ENCODE data around the gene IFI27. TPM values are rescaled to one million over a fixed set of nuclear protein-coding genes. Genes with fewer than 3 reads are reported as not detected.

The IFI27 gene
- polyA plus RNA-seq, 1 experiment, result 4.1 TPM

DNA sequence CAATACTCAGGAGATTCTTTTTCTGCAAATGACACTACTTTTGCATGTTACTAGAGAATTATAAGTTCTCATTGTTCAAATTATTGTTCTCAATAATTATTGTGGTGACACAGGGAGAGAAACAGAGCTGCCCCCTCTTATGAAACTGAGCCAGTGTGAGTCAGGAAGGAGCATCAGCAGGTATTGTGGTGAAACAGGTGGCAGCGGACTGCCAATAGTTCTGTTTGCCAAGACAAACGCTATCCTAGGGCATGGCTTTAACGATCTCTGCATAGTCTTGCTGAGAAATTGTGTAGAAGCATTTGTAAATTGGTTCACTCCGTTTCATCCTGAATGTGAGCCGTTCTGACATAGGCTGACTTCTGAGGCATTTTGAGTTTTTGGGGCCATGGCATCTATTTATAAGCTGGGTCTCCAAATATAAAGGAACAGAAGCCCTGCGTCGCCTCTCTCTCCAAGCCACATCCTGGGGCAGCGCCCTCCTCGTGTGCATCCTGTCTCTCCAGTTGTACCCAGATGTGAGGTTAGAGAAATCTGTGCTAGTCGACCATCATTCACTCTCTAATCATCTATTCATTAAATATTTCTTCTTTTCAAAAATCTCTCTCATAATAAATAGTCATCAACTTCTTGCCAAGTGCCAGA, 47.8 kb downstream of the IFI27 start:
- no peak for DNase-seq (ENCODE audit: low read depth)
- H3K27me3 ChIP-seq (ENCODE audit: control insufficient read depth, insufficient read depth, low read length), result peaks cover 2% of the 10 kb centered on the region; the same call in 1 of the 2 replicates
- ChIA-PET POLR2A (no interaction called here), CTCF (interaction anchor here (0.8 kb wide), 1 partner anchor 12 kb away, joined by 4 read pairs; no protein-coding TSS in a partner anchor)
- H3K36me3 ChIP-seq (ENCODE audit: control insufficient read depth, insufficient read depth, low read length), result no peaks in the 10 kb centered on the region
- no peak overlapping the region for H3K4me3 ChIP-seq (ENCODE audit: low read depth, low read length)
- no peak for TF ChIP-seq CTCF (IDR thresholded peaks at IDR 0.05; ENCODE audit: insufficient read depth, low read depth, low read length)

GRCh38 chr14:94161058-94161457, 50.5 kb downstream of the IFI27 start:
- no peak for TF ChIP-seq CTCF (IDR thresholded peaks at IDR 0.05; ENCODE audit: insufficient read depth, low read depth, low read length)
- no peaks in the 10 kb centered on the region for H3K36me3 ChIP-seq (ENCODE audit: control insufficient read depth, insufficient read depth, low read length)
- ChIA-PET CTCF (interaction anchor here (1.0 kb wide), 1 partner anchor 21 kb away, joined by 3 read pairs; no protein-coding TSS in a partner anchor), POLR2A (no interaction called here)
- no peak for DNase-seq (ENCODE audit: low read depth)
- H3K27me3 ChIP-seq (ENCODE audit: control insufficient read depth, insufficient read depth, low read length), result peaks cover 9% of the 10 kb centered on the region
- H3K4me3 ChIP-seq (ENCODE audit: low read depth, low read length), result no peak overlapping the region

GRCh38 chr14:94161981-94162380, 51.4 kb downstream of the IFI27 start:
- Histone ChIP-seq H3K4me3 (ENCODE audit: low read depth, low read length) (no peak overlapping the region), H3K36me3 (ENCODE audit: control insufficient read depth, insufficient read depth, low read length) (no peaks in the 10 kb centered on the region), H3K27me3 (ENCODE audit: control insufficient read depth, insufficient read depth, low read length) (peaks cover 7% of the 10 kb centered on the region)
- no peak for TF ChIP-seq CTCF (IDR thresholded peaks at IDR 0.05; ENCODE audit: insufficient read depth, low read depth, low read length)
- ChIA-PET POLR2A (no interaction called here), CTCF (interaction anchor here (0.7 to 1.0 kb wide), 2 partner anchors 19 to 20 kb away, joined by 3 read pairs; no protein-coding TSS in a partner anchor)
- DNase-seq (ENCODE audit: low read depth), result no peak

DNA sequence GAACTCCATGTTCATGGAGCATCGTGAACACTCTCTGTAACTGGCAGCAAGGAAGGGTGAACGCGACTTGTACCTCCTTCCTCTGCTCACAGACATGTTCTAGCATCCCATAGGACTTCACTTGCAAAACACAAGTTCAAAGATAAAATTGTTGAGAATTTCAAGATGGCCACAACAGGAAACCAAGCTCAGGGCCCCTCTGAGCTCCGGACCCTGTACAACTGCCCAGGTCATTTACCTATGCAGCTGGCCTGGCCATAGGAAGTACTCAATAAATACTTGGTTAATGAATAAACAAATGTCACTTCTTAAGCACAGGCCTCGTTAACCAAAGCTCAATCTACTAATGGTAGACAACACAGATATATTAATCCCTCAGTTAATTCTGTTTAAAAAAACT, 51.9 kb downstream of the IFI27 start:
- Histone ChIP-seq H3K36me3 (ENCODE audit: control insufficient read depth, insufficient read depth, low read length) (no peaks in the 10 kb centered on the region), H3K27me3 (ENCODE audit: control insufficient read depth, insufficient read depth, low read length) (peaks cover 7% of the 10 kb centered on the region), H3K4me3 (ENCODE audit: low read depth, low read length) (no peak overlapping the region)
- DNase-seq (ENCODE audit: low read depth), result no peak
- ChIA-PET POLR2A (no interaction called here), CTCF (interaction anchor here (0.7 kb wide), 1 partner anchor 18 kb away, joined by 3 read pairs; no protein-coding TSS in a partner anchor)
- no peak for TF ChIP-seq CTCF (IDR thresholded peaks at IDR 0.05; ENCODE audit: insufficient read depth, low read depth, low read length)

GRCh38 chr14:94163796-94164195, 53.3 kb downstream of the IFI27 start:
- POLR2A ChIA-PET, result no interaction called here
- Histone ChIP-seq H3K4me3 (ENCODE audit: low read depth, low read length) (no peak overlapping the region), H3K27me3 (ENCODE audit: control insufficient read depth, insufficient read depth, low read length) (peaks cover 7% of the 10 kb centered on the region), H3K36me3 (ENCODE audit: control insufficient read depth, insufficient read depth, low read length) (no peaks in the 10 kb centered on the region)
- CTCF ChIA-PET, result no interaction called here
- DNase-seq (ENCODE audit: low read depth), result no peak
- TF ChIP-seq CTCF (IDR thresholded peaks at IDR 0.05; ENCODE audit: insufficient read depth, low read depth, low read length), result no peak
